IPS-NIHi7 (cell line): ENCODE results near the gene PGBD5.

Experiments
- DNase-seq: peaks from one replicate; pipeline ENCODE4 v3.0.0; 2012; ENCODE audit warnings: mixed read lengths; ENCODE audit errors: extremely low spot score

PGBD5 gene

GRCh38 chr1:230322967-230323547, 103.1 kb downstream of the PGBD5 start:
- DNase-seq: no peak

GRCh38 chr1:230322421-230322756, 103.7 kb downstream of the PGBD5 start:
- no peak for DNase-seq

- no peak for DNase-seq
Measured at GRCh38 chr1:230321741-230322420, 104.3 kb downstream of the PGBD5 start.

GRCh38 chr1:230321341-230321740, 104.8 kb downstream of the PGBD5 start:
- no peak for DNase-seq

- DNase-seq: no peak
Measured at GRCh38 chr1:230320804-230321203, 105.3 kb downstream of the PGBD5 start.

GRCh38 chr1:230319014-230319747, 107.0 kb downstream of the PGBD5 start:
- no peak for DNase-seq

GRCh38 chr1:230317823-230318819, 108.0 kb downstream of the PGBD5 start:
- no peak for DNase-seq

GRCh38 chr1:230316864-230317745, 109.0 kb downstream of the PGBD5 start:
- DNase-seq: no peak

GRCh38 chr1:230315099-230315498, 111.0 kb downstream of the PGBD5 start:
- no peak for DNase-seq

- no peak for DNase-seq
Measured at GRCh38 chr1:230314142-230314470, 112.0 kb downstream of the PGBD5 start.

- no peak for DNase-seq
Measured at GRCh38 chr1:230313453-230314141, 112.5 kb downstream of the PGBD5 start.

- DNase-seq: no peak
Measured at GRCh38 chr1:230312676-230313075, 113.5 kb downstream of the PGBD5 start.

- peak; percentile 88 for DNase-seq
Measured at GRCh38 chr1:230310381-230311163, 115.6 kb downstream of the PGBD5 start.

GRCh38 chr1:230309646-230310177, 116.4 kb downstream of the PGBD5 start:
- DNase-seq: no peak

GRCh38 chr1:230308821-230309220, 117.3 kb downstream of the PGBD5 start:
- DNase-seq: no peak

GRCh38 chr1:230308039-230308438, 118.1 kb downstream of the PGBD5 start:
- no peak for DNase-seq

- DNase-seq: no peak
Measured at GRCh38 chr1:230307213-230307612, 118.9 kb downstream of the PGBD5 start.

- no peak for DNase-seq
Measured at GRCh38 chr1:230306169-230306568, 120.0 kb downstream of the PGBD5 start.

- DNase-seq: no peak
Measured at GRCh38 chr1:230303822-230304221, 122.3 kb downstream of the PGBD5 start.
